ENCODE measurements around the gene RYR2. TPM values are rescaled to one million over a fixed set of nuclear protein-coding genes. Genes with fewer than 3 reads are reported as not detected.

Gene RYR2
- total and polyA plus RNA-seq, 11 donors, result 77.7 to 1,319 (median 805) TPM

DNA sequence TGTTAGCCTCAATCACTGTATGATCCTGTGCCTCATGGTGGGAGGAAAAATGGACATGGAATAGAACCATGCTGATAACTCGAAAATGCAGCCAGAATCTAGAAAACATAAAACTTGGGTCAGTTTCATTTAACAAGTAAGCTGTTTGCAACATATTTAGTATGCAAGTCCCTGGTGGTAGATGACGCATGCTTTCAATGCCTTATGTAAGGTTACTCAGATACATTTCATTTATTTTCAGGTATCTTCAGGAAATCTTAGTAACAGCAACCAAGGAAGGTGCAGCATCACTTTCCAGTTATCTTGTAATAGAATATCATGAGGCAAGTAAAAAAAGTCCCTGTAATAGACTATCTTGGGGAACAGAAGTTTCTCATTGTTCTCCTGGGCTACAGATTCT, 92.9 kb downstream of the RYR2 start:
- WGBS, 4 donors, result 63 to 70% (median 69%) methylated on average over 2 of the region's 2 CpGs

GRCh38 chr1:237138551-237138950, 96.6 kb downstream of the RYR2 start:
- Histone ChIP-seq H3K4me1 (peaks cover 0 to 66% (median 18%) of the 10 kb centered on the region in 12 donors), H3K27me3 (no peaks in the 10 kb centered on the region), H3K27ac (no peak overlapping the region), H3K36me3 (peaks cover 0 to 8% (median 0%) of the 10 kb centered on the region in 9 donors), H3K4me3 (no peak overlapping the region), H3K9me3 (no peaks in the 10 kb centered on the region)
- intact Hi-C loops (cut with DNase I), result no loop called here
- ATAC-seq (no peak), DNase-seq (no peak)
- no peak for TF ChIP-seq POLR2A (IDR thresholded peaks at IDR 0.05)

More for the DNA sequence above, 92.9 kb downstream of the RYR2 start:
- no peak for ATAC-seq
- TF ChIP-seq POLR2A (IDR thresholded peaks at IDR 0.05), result no peak
- no peak for TF ChIP-seq CTCF (IDR thresholded peaks at IDR 0.05)
- peaks cover 0 to 53% (median 2%) of the 10 kb centered on the region in 12 donors for H3K4me1 ChIP-seq
- H3K27me3 ChIP-seq, result no peaks in the 10 kb centered on the region
- no peak overlapping the region for H3K27ac ChIP-seq
- no peak overlapping the region for H3K4me3 ChIP-seq
- no peak for DNase-seq
- intact Hi-C loops (cut with DNase I), result no loop called here
- peaks cover 0 to 23% (median 0%) of the 10 kb centered on the region in 12 donors for H3K9me3 ChIP-seq
- H3K36me3 ChIP-seq, result peaks cover 0 to 25% (median 3%) of the 10 kb centered on the region in 9 donors

DNA sequence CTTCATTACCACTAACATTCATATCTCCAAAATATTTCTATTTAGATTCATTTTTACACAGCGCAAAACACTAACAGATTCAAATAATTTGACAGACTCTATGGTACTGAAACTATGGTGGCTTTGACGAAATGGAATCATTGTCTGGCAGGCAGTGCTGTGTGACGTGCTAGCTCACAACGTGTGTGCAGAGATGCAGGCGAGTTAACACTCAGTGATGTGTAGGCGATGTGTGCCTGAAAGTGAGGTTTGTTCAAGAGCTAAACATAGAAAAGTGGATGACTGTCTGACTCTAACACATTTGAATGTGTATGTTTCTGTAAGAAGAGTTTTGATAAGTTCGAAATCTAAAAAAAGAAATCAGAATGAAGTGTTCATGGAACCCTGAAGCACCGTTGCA, 97.7 kb downstream of the RYR2 start:
- intact Hi-C loops (cut with DNase I), result no loop called here

GRCh38 chr1:237140986-237141385, 99.0 kb downstream of the RYR2 start:
- DNase-seq (no peak), ATAC-seq (no peak)
- H3K36me3 ChIP-seq, result peaks cover 0 to 4% (median 0%) of the 10 kb centered on the region in 9 donors
- no peaks in the 10 kb centered on the region for H3K9me3 ChIP-seq
- H3K27me3 ChIP-seq, result no peaks in the 10 kb centered on the region
- H3K4me3 ChIP-seq, result peak overlapping the region in 1 of 12 donors; percentile 8
- 35 to 61% (median 44%) methylated on average over 1 of the region's 1 CpG for WGBS, 4 donors
- TF ChIP-seq CTCF (IDR thresholded peaks at IDR 0.05), result no peak
- peaks cover 0 to 81% (median 25%) of the 10 kb centered on the region in 12 donors for H3K4me1 ChIP-seq
- intact Hi-C loops (cut with DNase I), result no loop called here
- peak overlapping the region in 7 of 12 donors; percentile 4 to 60 (median 44) for H3K27ac ChIP-seq

More for the DNA sequence above, 97.7 kb downstream of the RYR2 start:
- Histone ChIP-seq H3K27me3 (no peaks in the 10 kb centered on the region), H3K9me3 (no peaks in the 10 kb centered on the region), H3K4me1 (peaks cover 0 to 76% (median 18%) of the 10 kb centered on the region in 12 donors), H3K4me3 (no peak overlapping the region), H3K27ac (peak overlapping the region in 5 of 12 donors; percentile 6 to 33 (median 27)), H3K36me3 (peaks cover 0 to 6% (median 0%) of the 10 kb centered on the region in 9 donors)
- DNase-seq (no peak), ATAC-seq (peak in 3 of 4 donors; percentile 2 to 31 (median 15))
- WGBS, 4 donors, result 51 to 59% (median 53%) methylated on average over 8 of the region's 8 CpGs
- TF ChIP-seq CTCF (IDR thresholded peaks at IDR 0.05) (no peak), POLR2A (IDR thresholded peaks at IDR 0.05) (no peak)

DNA sequence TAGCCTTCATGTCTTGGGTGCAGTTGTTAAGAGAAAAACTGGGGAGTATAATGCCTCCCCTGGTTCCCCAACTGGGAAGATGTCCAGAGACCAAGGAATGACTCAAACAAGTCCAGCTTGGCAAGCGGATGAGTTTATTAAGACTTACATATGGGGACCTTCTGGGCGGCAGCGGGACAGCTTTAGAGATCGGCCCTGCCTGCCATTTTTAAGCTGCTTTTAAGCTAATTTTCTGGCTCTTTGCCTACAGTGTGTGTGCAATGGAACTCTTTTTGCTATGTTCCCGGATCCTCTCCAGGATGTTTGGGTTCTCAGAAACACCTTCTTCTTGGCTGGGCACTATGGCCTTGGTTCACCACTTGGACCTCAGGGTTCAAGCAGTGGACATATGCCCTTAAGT, 99.5 kb downstream of the RYR2 start:
- Histone ChIP-seq H3K9me3 (no peaks in the 10 kb centered on the region), H3K4me3 (peak overlapping the region in 1 of 12 donors; percentile 8), H3K4me1 (peaks cover 0 to 81% (median 27%) of the 10 kb centered on the region in 12 donors), H3K27me3 (no peaks in the 10 kb centered on the region), H3K36me3 (no peaks in the 10 kb centered on the region), H3K27ac (peak overlapping the region in 9 of 12 donors; percentile 1 to 60 (median 44))
- ATAC-seq (peak in 3 of 4 donors; percentile 2 to 18 (median 9)), DNase-seq (peak in 1 of 5 donors; percentile 22)
- 31 to 53% (median 39%) methylated on average over 5 of the region's 5 CpGs for WGBS, 4 donors
- intact Hi-C loops (cut with DNase I), result no loop called here
- no peak for TF ChIP-seq POLR2A (IDR thresholded peaks at IDR 0.05)
- TF ChIP-seq CTCF (IDR thresholded peaks at IDR 0.05), result no peak

Data from heart left ventricle (tissue), 16 donors.